Suppressor macrophage treated with lipopolysaccharide for 4 hours (primary cell): Measurements from ENCODE around the gene PUDP.
"Not testable (repeated sequence)": the region's sequence is repeated elsewhere in the genome, so short reads cannot be mapped to it uniquely, and the experiment has no call there.

Experiments
- DNase-seq: peaks from one replicate; pipeline ENCODE4 v3.0.0-alpha.2; 2020

The PUDP gene

DNA sequence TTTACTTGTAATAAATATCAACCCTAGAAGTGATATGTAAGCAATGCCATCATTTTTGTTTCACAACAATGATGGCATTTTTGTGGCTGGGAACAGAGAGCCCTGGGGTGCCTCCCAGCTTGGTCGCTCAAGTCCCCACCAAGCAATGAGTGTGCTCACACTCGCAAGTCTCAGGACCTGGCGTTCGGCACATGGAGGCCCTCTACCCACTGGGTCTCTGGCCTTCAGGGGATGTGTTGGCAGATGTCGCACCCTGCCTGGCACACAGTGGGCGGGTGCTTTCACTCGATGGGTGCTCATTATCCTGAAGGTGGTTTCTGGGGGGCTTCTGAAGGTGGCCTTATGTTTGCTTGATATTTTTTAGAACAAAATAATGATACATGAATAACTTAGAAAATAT lies 75.1 kb downstream of the PUDP start:
- no peak for DNase-seq

DNA sequence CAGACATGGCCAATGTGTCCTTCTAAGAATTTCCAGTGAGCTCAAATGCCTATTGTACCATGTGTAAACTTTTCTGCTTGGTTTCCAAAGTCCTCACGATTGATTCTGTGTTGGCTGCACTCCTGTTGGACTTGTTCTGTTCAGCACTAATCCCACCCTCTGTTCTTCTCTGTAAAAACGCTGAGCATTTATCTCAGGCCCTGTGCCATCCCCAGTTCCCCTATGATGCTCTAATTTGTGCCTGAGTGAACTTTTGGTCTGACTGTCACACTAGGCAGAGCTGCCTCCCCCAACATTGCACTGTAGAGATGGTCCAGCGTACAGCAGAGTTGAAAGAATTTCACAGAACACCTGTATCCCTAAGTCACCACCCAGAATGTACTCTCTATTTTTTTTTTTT lies 76.6 kb downstream of the PUDP start:
- DNase-seq = no peak

DNA sequence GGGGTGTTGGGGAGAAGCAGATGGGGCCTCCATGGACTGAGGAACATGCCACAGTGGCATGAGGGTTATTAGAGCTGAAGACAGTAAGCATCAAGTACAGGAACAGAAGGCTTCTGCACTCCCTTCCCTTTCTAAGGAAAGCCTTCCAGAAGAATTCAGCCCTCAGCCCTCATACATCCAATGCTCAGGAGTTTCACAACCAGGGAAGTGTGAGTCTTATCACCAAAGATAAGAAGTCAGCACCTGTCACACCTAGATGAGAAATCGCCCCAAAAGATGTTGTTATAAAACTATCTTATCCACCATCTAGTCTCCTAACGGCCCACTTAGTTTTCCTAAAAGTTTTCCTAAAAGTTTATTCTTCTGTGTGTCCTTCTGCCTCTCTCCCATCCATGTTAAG lies 78.4 kb downstream of the PUDP start:
- DNase-seq = no peak

DNA sequence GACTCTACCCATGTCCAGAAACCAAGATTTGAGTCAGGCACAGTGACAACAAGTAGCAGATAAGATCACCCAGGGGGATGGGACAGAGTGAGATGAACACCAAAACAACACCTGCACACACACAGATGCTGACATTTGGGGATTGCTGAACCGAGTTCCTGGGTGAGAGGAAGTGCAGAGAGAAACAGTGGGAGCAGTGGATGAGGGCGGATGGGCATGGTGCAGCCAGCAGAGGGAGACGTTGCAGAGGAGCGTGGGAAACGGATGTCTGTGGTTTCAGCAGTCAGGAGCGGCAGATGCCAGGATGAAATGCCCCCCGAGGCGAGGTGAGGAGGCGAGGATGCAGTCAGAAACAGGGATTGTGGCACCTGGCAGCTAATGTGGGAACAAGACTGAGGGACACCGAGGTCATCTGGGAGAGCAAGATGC lies 79.0 kb downstream of the PUDP start:
- peak; percentile 12 for DNase-seq

DNA sequence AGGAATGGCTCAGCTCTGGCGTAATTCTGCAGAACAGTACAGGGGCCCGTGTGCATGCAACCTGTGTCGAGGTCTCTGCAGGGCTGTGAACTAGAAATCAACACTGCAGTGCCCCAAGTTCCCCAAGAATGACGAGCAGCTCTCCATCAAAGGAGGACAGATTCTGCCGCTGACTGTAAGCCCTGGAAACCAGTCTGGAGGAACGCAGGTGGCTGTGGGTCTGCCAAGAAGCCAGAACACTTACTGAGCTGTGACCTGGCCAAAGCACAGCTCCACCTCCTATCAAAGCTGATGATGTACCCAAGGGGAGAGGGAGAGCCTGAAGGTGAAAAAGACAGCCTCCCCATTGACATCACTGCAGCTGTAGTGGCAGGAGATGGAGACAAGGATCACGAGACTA lies 80.7 kb downstream of the PUDP start:
- DNase-seq = no peak

DNA sequence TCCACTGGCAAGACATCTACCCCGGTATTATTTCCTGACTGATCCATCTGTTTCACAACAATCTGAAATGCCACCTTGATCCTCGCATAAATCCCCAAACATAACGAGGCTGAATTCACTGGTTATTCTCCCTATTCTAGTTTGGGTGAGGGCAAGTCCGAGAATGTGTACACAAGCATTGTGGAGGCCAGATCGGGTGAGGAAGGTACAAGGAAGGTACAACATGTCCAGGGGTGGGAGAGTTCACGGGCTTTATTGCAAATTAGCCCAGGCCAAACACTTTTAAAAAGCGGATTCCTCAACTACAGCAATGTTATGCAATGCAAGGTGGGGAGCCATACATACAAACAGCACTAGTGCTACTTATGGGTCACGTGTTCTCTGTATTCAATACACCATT lies 82.5 kb downstream of the PUDP start:
- no peak for DNase-seq

DNA sequence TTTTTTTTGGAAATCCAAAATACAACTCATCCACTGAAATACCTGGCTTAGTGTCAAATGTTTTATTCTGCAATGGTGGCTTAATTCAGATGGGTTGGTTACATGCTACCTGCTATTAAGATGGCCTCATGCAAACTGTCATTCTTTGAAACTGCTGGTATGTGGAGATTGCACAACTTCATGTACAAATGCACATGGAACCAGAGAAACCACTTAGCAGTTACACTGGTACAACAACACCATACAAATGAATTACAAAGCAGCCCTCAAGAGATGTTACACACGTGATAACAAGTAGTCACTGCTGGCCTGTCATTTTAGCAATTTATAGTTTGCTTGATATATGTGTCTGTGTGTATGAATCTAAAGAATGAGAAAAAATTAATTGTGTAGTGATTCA lies 85.0 kb downstream of the PUDP start:
- no peak for DNase-seq

DNA sequence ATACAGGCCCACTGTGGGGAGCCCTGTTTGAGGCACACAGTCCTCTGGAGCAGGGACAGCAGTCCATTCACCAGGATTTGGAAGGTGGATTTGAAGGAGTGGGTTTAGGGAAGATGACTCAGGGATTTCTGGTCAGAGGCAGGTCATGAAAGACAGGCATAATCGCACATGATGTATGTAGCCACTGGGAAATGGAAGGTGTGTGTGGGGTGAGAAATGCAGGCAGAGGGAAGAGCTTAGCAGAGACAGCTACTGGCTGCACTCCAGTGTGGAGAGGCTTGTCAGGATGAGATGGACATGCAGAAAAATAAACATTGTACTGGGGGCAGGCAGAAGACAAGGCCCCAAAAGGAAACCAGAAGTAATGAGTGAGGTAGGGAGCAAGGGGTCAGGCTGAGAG lies 85.7 kb downstream of the PUDP start:
- DNase-seq = no peak

DNA sequence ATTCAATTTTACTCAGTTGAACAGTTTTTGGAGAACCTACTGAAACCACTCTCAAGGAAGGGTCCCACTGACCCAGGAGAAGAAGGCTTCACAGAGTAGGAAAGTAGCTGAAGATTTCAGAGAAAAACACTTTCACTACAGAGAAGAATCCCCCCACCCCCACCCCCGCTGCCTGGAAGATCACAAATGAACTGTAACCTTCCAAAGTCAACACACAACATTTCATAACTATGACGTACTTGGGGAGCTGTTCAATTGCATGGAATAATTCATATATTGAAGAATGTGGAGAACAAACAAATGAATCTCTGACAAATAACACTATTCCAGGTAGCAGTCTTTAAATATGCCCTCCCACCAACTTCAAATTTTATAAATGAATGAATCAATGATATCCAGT lies 86.5 kb downstream of the PUDP start:
- DNase-seq = no peak

DNA sequence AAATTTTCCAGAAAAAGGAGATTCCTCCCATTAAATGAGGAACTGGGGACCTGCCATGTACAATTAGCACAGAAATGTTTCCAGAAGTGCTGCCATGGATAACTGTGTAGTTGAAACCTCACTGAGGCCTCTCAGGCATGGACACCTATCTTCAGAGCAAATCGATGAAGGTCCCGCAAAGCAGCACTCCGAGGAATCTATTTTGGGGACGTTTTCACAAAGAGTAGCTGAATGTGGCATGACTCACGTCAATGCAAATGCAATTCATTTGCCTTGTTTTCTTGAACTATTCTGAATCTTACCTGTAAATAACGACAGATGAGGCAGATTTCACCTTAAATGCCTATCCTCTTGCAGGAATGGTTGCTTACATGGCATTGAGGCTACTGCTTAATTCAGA lies 87.5 kb downstream of the PUDP start:
- no peak for DNase-seq

DNA sequence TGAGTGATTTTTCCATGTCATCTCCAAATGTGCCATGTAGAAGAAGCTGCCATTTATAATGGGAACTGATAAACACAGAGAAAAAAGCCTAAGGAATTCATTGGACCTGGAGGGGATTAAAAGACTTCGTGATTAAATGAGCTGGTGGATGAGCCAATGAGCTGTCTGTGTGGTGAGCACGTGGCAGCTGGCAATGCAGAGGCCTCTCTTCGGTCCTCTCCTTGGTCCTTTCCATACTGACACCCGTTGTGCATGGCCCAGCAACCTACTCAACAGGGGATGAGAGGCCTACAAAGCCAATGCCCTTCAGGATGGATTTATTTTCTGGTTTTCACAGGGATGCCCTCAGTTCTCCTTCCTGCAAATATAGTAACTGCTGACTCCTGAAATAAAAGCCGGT lies 88.1 kb downstream of the PUDP start:
- no peak for DNase-seq

DNA sequence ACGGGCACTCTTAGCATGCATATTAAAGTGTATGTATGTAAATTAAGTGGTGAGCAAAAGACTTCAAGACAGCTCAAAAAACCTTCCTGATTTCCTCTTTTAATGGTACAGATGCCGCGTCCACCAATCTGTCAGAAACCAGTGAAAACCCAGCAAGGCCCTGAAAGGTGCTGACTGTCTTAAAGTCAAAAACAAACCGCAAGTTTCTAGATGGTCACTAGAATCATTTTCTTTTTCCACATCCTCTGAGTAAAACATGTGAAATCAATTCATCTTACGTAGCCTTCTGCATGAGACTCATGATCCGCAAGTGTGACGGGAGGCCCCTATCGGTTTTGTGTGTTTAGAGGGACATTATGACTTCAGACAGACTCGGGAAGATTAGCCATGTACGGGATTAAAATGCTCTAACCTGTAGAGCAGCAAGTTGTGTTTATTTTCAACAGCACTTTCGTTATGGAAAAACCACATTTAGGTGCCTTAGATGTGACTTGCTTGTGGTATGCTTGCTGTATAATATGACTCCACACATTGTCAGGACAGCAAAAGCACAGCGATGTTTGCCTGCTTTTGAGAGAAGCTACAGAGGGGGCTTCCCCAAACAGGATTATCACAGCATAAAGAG lies 88.6 kb downstream of the PUDP start:
- no peak for DNase-seq

DNA sequence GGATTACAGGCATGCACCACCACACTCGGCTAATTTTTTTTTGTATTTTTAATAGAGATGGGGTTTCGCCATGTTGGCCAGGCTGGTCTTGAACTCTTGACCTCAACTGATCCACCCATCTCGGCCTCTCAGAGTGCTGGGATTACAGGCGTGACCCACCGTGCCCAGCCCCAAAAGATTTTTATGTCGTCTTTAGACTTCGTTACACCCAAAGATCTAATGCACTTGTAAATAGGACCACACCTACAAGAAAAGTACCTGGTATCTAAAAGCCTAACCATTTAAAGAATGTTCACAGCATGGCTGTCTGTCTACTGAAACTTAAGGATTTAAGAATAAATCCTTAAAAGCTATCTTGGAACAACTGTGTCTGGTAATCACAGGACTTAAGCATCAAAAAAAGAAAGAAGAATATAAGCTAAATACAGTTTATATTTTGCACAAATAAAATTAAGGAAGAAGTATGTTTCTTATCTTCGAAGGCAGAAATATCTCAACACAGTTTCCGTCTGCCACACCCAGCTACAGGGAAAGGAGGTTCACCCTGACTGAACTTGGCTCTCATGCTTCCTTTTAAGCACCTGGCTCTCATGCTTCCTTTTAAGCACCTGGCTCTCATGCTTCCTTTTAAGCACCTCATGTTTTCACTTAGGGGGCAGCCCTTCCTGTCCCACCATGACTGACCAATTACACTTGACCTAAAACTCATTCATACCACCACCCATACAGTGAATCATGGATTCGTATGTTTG lies 92.4 kb downstream of the PUDP start:
- DNase-seq = no peak

DNA sequence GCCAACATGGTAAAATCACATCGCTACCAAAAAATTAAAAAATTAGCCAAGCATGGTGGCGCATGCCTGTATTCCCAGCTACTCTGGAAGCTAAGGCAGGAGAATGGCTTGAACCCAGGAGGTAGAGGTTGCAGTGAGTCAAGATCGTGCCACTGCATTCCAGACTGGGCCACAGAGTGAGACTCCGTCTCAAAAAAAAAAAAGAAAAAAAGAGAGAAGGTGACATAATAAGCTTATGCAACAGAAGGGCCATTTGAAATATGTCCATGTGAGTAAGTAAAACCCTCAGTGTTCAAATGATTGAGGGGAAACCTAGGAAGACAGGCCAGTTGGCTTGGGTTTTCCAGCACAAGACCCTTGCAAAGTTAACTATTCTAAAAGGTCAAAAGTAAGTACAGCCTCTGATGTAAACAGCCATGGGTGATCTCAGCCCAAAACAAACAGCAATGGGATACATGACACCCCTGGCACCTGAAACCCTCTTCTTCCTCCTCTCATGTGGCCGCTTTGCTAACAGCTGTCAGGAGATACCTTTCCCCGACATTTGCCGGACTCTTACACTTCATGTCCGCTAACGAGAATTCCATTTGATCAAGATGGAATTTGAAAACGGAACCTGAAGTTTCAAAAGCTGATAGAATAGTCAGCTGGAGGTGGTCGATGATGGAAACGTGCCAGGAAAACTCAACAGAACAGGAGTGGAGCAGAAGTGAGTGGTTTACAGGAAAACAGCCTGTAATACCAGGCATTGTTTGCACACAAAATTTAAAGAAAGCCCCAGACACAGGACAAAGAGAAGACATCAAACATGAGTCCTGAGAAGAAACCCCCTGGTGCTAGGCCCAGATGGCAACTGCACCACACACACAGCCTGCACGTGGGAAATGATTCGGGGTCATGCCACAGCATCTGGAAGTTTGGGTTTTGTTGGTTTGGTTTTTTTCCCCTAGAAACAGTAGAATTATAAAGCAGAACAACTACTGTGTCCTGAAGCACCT lies 93.4 kb downstream of the PUDP start:
- DNase-seq = no peak

DNA sequence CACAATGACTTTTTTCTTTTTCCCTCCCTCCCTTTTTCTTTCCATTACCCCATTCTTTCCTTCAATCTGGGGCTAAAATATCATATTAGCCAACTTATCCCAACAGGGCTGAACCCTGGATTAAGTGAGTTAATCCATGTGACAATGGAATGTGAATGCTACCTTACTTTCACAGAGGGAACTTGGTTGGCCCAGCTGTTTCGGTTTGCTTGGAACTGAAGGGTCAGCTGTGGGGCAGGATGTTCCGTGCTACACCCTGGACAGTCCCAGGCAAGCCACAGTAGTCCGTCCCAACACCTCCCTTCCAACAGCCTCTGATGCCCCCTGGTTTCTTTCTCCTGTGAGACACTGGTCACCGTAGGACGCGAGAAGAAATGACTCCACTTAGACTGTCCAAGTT lies 95.4 kb downstream of the PUDP start:
- no peak for DNase-seq

DNA sequence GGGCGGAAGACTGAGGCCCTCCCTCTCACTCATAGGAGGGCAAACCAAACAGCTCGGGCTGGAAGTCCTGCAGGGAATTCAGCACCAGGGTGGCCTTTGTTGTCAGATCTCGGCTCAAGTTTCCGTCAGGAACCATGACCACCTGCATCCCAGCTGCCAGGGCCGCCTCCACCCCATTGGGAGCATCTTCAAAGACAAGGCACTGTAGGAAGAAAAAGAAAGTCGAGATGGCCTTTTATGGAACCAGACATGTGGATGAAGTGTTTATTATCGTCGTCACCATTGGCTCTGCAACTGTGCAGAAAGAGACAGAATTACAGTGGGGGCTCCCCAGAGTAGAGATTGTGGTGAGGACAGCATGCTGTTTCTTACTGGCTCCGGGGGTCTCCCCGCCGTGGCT lies 97.7 kb downstream of the PUDP start:
- no peak for DNase-seq

DNA sequence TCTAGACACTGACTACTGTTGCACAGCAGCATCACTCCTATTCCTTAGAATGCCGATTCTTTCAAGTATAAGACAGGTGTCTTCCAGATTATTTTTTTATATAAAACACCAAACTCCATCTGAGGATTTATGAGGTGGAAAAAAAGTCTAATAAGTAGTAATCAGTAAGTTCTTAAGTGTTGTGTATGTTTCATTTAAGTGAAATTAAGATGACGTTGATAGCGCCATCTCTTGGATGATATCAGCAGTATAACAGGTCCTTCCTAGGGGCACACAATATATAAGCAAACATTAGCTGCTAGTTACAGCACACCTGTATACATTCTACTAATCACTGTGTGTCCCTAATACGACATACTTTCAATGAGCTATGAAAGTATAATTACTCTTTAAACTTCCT lies 100.0 kb downstream of the PUDP start:
- no peak for DNase-seq

DNA sequence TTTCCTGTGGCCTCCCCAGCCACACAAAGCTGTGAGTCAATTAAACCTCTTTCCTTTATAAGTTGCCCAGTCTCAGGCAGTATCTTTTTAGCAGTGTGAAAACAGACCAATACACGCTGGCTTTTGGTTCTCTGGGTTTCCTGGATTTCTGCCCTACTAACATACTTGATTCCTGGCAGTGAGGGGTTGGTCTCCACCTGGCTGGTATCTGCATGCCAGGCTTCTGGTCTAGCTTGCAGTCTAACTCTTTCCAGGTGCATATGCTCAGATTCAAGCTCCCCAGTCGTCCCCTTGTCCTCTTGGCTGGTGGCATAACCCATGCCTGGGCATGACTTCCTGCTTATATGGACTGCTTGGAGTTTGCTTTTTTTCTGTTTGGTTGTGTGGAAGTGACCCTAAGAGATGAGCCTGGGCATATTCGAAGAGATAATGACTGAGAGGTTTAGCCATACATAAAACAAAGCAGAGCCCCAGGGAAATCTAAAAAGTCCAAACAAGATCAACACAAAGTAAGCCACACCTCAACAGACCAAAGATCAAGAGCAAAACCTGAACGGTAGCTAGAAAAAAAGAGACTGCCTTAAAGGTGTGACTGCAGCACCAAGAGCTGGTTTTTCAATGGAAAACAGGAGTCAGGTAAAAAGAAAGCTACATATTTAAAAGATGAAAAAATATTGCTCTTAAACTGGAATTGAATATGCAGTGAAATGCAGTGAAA lies 102.6 kb downstream of the PUDP start:
- no peak for DNase-seq

DNA sequence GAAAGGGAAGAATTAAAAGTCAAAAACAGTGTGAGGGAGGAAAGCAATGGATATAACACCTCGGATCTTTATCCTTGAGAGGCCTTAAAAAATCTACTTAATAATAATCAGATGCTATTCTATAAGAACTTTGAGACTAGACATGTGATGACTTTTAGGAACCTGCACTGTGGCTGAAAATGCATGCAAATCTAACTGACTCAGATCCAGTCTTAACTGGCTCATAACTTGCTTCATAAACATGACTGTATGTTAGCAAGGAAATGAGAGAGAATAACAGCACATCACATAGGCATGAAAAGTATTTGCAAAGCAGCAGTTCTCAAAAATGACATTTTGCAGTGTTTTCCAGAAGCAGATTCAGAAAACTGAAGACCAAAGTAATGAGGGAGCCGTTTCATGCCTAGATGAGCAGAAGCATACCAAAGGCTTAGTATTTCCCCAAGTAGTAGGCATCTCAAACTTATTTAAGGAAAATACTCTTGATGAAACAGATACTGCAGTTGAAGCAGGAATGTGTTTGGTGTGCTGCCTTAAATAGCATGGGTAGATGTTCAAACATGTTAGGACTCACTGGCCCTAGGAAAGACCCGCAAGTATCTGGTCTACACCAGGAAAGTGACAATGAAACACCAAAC lies 104.0 kb downstream of the PUDP start:
- not testable (repeated sequence) for DNase-seq

DNA sequence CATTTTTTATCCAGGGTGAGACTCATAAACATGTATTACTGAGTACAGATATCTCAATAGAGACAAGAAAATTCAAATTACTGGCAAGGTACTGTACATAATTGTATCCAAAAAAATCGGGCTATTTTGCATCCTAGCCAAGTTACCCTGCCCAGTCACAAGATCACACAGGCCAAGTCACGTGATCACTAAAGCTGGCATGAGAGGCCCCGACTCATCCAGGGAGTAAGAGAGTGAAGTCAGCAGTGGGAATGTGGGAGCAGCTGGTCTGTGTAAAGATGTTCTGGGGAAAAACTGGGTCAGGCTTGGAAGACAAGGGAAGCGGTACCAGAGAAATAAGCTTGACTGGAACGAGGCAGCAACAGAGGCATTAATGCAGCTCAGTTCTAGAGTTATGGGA lies 119.7 kb downstream of the PUDP start:
- no peak for DNase-seq

DNA sequence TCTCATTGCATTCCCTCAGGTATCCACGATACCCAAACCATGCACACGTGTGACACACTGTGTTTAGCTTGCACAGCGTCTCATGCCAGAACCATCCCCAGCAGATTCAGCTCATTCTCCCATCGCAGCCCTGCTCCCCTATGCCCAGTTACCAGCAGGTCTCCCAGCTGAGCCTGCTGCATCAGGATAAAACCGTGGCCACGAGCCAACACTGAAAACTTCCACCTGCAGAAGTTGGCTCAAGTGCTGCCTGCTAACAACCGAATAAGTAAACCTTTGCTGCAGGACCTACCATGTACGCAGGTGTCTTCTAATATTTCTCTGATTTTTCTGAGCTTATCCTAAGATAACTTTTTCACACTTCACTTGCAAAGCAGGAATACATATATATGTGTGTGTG lies 120.9 kb downstream of the PUDP start:
- DNase-seq = no peak

DNA sequence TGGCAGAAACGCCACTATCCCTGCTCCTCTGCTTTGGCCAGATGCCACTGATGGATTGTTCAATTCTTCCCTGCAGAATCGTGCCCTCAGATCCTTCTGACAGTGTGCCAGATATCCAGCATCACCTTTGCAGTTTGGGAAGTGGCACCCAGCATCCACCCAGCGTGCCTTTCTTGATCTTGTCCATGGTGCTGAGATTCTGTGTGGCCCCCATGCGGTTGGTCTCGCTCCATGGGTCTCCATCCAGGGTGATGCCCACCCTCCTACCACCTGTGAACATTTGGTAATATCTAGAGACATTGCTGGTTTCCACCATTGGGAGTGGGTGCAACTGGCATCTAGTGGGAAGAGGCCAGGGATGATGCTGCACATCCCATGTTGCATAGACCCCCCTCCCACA lies 121.6 kb downstream of the PUDP start:
- DNase-seq = not testable (repeated sequence)

DNA sequence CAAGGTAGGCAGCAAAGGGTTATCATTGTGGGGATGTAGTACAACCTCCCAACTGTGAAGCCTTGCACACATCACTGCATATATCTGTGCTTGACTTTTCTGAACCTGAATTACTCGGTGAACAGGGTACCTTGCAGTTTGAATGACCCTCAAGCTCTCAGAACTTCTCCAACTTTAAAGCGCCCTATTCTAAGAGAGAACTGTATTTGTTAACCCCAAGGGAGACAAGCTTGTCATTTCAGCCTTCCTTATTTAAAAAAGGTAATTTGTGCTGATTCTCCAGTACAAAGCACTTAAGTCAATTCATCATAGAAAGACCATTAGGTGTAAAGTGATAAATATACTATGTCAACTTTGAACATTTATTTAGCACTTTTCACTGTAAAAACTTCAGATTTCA lies 122.5 kb downstream of the PUDP start:
- DNase-seq = no peak
